Psoas muscle (tissue), 8 donors: ENCODE results near the gene GK. TPM values are rescaled to one million over a fixed set of nuclear protein-coding genes. Genes with fewer than 3 reads are reported as not detected.
"Not testable (repeated sequence)": the region's sequence is repeated elsewhere in the genome, so short reads cannot be mapped to it uniquely, and the experiment has no call there.

Experiments used
- ATAC-seq, 4 donors: fragments of 200-7000 bp; cut with Tn5 transposase; one replicate each; pipeline ENCODE4 v1.9.1; 2020; ENCODE audit warnings: moderate library complexity in 3 of 4, mild to moderate bottlenecking in 2 of 4
- DNase-seq, 2 donors: peaks; one replicate each; pipeline ENCODE4 v3.0.0-alpha.2; 2020
- H3K27ac ChIP-seq: fragments of 200-600 bp; one replicate; pipeline ENCODE4 v1.8.0; 2022
- H3K27me3 ChIP-seq, 3 donors: fragments of 200-600 bp in 1 of 3; one replicate each; pipeline versions ENCODE4 v1.6.1 to v1.8.0; 2013 to 2022; ENCODE audit warnings: low read length in 2 of 3, mild to moderate bottlenecking in 2 of 3, moderate library complexity in 1 of 3; ENCODE audit not compliant: insufficient read depth in 3 of 3
- H3K36me3 ChIP-seq, 2 donors: fragments of 200-600 bp in 1 of 2; one replicate each; pipeline versions ENCODE4 v1.6.1 to v1.8.0; 2013 to 2022; ENCODE audit warnings: low read depth in 1 of 2, mild to moderate bottlenecking in 1 of 2, moderate library complexity in 1 of 2; ENCODE audit not compliant: insufficient read depth in 1 of 2
- H3K4me1 ChIP-seq: fragments of 200-600 bp; one replicate; pipeline ENCODE4 v1.8.0; 2022
- H3K4me3 ChIP-seq: fragments of 200-600 bp; one replicate; pipeline ENCODE4 v1.8.0; 2022; ENCODE audit warnings: mild to moderate bottlenecking
- H3K9me3 ChIP-seq: fragments of 200-600 bp; one replicate; pipeline ENCODE4 v1.8.0; 2022
- WGBS, 3 donors: extraction: QIAGEN DNeasy Blood & Tissue Kit; methylation state at CpG; one replicate each; pipeline versions ENCODE4 v1.1.6 to v1.1.7; 2013; 5-methylcytosine and 5-hydroxymethylcytosine counted together
- intact Hi-C, 2 donors: fragments of 100-400 bp; cut with DNase I; formaldehyde crosslinking; loops; one replicate each; pipeline versions ENCODE4 v1.11.0 to v1.14.2; 2022
- polyA plus RNA-seq, 3 donors: library from polyadenylated mRNA; stranded (reverse); fragments of 200-250 nt; gene quantifications; one replicate each; pipeline ENCODE4 v1.2.3, GENCODE V29; 2013
- total RNA-seq, 4 donors: library from RNA; stranded (reverse); fragmentation: NEBNext Ultra II Directional in 2 of 4; extraction: Animal tissue kit (Norgen Biotek cat#: 25700) in 2 of 4; gene quantifications; one replicate each; pipeline versions ENCODE4 v1.2.1 to v1.2.4, GENCODE V29; 2021 to 2023
- TF ChIP-seq, protein P1 (sequence below): fragments of 200-600 bp; IDR thresholded peaks from one replicate; pipeline ENCODE4 v1.8.0; 2022; ENCODE audit warnings: antibody characterized with exemption
- donor health status: healthy with polysubstance abuse.
- donor health status: DM: no; HTN: no; CAD: no; lungs with moderate emphysema.
- donor health status: Bipolar disorder and iron deficiency.
- donor health status: healthy.
- donor health status: DM: yes; HTN: yes; CAD: no.
- donor health status: DM: no; HTN: no; CAD: no.
- donor health status: DM: no; HTN: no; CAD: no.
- donor health status: DM: yes; HTN: yes; CAD: no.

GK gene
- total and polyA plus RNA-seq, 7 donors = 1.1 to 5.2 (median 4.2) TPM

- ATAC-seq (no peak), DNase-seq (no peak)
- intact Hi-C loops = no loop called here
- H3K36me3 ChIP-seq = peaks cover 0 to 4% of the 10 kb centered on the region in 2 donors
- no peak overlapping the region for H3K27ac ChIP-seq
- H3K4me3 ChIP-seq = no peak overlapping the region
- H3K27me3 ChIP-seq = no peaks in the 10 kb centered on the region
- TF ChIP-seq, protein P1, sequence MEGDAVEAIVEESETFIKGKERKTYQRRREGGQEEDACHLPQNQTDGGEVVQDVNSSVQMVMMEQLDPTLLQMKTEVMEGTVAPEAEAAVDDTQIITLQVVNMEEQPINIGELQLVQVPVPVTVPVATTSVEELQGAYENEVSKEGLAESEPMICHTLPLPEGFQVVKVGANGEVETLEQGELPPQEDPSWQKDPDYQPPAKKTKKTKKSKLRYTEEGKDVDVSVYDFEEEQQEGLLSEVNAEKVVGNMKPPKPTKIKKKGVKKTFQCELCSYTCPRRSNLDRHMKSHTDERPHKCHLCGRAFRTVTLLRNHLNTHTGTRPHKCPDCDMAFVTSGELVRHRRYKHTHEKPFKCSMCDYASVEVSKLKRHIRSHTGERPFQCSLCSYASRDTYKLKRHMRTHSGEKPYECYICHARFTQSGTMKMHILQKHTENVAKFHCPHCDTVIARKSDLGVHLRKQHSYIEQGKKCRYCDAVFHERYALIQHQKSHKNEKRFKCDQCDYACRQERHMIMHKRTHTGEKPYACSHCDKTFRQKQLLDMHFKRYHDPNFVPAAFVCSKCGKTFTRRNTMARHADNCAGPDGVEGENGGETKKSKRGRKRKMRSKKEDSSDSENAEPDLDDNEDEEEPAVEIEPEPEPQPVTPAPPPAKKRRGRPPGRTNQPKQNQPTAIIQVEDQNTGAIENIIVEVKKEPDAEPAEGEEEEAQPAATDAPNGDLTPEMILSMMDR = no peak
- no peaks in the 10 kb centered on the region for H3K9me3 ChIP-seq
- no peaks in the 10 kb centered on the region for H3K4me1 ChIP-seq
Measured at GRCh38 chrX:30665471-30665870, 12.2 kb downstream of the GK start.

DNA sequence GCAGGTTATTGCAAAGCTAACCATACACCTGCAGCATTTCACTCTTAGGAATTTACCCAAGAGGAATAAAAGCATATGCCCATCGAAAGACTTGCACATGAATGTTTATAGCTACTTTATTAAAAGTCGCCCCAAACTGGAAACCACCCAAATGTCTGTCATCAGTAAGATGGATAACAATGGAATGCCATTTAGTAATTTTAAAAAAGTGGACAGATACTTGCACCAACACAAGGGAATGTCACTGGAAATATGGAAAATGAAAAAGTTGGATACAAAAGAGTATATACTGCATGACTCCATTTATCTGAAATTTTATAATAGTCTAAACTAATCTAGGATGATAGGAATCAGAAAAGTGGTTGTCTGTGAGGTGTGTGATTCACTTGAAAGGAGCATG lies 12.9 kb downstream of the GK start:
- no peaks in the 10 kb centered on the region for H3K4me1 ChIP-seq
- no peaks in the 10 kb centered on the region for H3K9me3 ChIP-seq
- TF ChIP-seq, protein P1 = no peak
- no peaks in the 10 kb centered on the region for H3K27me3 ChIP-seq
- peaks cover 0 to 4% of the 10 kb centered on the region in 2 donors for H3K36me3 ChIP-seq
- ATAC-seq (no peak), DNase-seq (no peak)
- intact Hi-C loops = no loop called here
- WGBS, 3 donors = 70 to 94% (median 82%) methylated on average over 2 of the region's 2 CpGs
- H3K27ac ChIP-seq = no peak overlapping the region
- H3K4me3 ChIP-seq = no peak overlapping the region

DNA sequence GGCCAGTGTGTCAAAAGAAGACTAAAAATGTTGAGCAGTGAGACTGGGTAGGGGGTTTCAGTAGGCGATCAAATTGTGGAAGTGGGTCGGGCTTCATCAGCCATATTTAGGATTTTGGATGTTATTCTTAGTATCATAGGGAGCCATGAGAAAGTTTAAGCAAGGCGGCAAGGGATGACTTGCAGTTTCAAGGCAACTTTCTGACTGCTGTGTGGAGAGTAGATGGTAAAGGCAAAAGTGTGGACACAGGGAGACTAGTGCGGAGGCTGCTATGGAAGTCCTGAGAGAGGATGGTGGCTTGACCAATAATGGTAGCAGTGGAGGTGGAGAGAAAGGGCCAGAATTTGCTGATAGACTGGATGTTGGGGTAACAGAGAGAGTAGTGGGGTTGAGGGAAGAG lies 15.4 kb downstream of the GK start:
- Histone ChIP-seq H3K9me3 (no peaks in the 10 kb centered on the region), H3K36me3 (peaks cover 0 to 4% of the 10 kb centered on the region in 2 donors), H3K4me3 (no peak overlapping the region), H3K4me1 (no peaks in the 10 kb centered on the region), H3K27me3 (no peaks in the 10 kb centered on the region), H3K27ac (no peak overlapping the region)
- TF ChIP-seq, protein P1 = no peak
- intact Hi-C loops = no loop called here
- 85 to 96% (median 94%) methylated on average over 4 of the region's 4 CpGs for WGBS, 3 donors
- no peak for DNase-seq
- no peak for ATAC-seq

- H3K9me3 ChIP-seq, H3K27me3 ChIP-seq, H3K4me3 ChIP-seq, H3K27ac ChIP-seq, DNase-seq, intact Hi-C loops, H3K4me1 ChIP-seq, ATAC-seq, H3K36me3 ChIP-seq: not testable (repeated sequence)
- WGBS, 3 donors = 69 to 100% (median 100%) methylated on average over 3 of the region's 3 CpGs
Measured at GRCh38 chrX:30671189-30671588, 18.0 kb downstream of the GK start.

- intact Hi-C loops = no loop called here
- ATAC-seq = no peak
- no peak for DNase-seq
- no peaks in the 10 kb centered on the region for H3K9me3 ChIP-seq
- H3K27me3 ChIP-seq = no peaks in the 10 kb centered on the region
- TF ChIP-seq, protein P1 = no peak
- H3K27ac ChIP-seq = no peak overlapping the region
- 63 to 82% (median 81%) methylated on average over 4 of the region's 4 CpGs for WGBS, 3 donors
- H3K4me1 ChIP-seq = no peaks in the 10 kb centered on the region
- peaks cover 0 to 5% of the 10 kb centered on the region in 2 donors for H3K36me3 ChIP-seq
- H3K4me3 ChIP-seq = no peak overlapping the region
Measured at GRCh38 chrX:30673127-30673796, 20.0 kb downstream of the GK start.
